Loucy (cell line): Measurements from ENCODE around the gene TANGO2.

ENCODE experiments used
- EZH2phosphoT487 ChIP-seq: fragments of 200-600 bp; IDR thresholded peaks from 2 replicates; pipeline ENCODE4 v1.6.1; 2018; ENCODE audit warnings: antibody characterized with exemption, mild to moderate bottlenecking, moderate library complexity, borderline replicate concordance
- TF ChIP-seq, protein P1 (sequence below): fragments of 200-600 bp; sonication (generic); conservative IDR thresholded peaks from 2 replicates; pipeline ENCODE4 v1.5.1; 2014; ENCODE audit warnings: mild to moderate bottlenecking, antibody characterized with exemption, low read length

DNA sequence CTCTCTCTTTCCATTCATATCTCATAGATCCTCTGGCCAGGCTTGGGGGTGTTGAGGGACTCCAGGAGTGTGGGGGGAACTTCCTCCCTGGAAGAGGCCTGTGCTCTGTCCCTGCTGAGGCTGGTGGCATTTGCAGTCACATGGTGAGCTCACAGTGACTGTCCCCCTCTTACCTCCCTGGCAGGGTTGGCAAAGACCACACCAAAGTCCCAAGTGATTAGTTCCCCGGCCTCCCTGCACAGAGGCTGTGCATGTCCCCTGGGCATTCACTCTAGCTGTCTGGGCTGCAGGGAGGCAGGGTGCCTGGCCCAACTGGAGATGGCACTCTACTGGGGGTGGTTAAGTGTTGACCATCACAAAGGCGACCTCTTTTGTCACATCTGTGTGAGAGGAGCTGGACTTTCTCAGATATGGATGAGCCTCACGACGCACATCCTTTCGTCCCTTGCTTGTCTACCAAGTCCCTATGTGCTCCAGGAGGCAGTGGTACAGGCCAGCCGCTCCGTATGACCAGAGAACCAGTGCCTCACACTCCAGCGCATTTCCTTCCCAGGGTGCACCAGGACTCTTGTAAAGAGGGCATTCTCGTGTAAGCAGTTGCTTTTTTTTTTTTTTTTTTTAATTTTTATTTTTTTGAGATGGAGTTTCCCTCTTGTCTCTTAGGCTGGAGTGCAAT, 8.8 kb downstream of the TANGO2 start:
- TF ChIP-seq EZH2phosphoT487 = no peak
- TF ChIP-seq, protein P1, sequence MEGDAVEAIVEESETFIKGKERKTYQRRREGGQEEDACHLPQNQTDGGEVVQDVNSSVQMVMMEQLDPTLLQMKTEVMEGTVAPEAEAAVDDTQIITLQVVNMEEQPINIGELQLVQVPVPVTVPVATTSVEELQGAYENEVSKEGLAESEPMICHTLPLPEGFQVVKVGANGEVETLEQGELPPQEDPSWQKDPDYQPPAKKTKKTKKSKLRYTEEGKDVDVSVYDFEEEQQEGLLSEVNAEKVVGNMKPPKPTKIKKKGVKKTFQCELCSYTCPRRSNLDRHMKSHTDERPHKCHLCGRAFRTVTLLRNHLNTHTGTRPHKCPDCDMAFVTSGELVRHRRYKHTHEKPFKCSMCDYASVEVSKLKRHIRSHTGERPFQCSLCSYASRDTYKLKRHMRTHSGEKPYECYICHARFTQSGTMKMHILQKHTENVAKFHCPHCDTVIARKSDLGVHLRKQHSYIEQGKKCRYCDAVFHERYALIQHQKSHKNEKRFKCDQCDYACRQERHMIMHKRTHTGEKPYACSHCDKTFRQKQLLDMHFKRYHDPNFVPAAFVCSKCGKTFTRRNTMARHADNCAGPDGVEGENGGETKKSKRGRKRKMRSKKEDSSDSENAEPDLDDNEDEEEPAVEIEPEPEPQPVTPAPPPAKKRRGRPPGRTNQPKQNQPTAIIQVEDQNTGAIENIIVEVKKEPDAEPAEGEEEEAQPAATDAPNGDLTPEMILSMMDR = no peak
